HepG2 (cell line): ENCODE data around the gene FUOM. TPM values are rescaled to one million over a fixed set of nuclear protein-coding genes. Genes with fewer than 3 reads are reported as not detected.
A peak's percentile ranks its signal among the peaks of the same experiment; 100 is the strongest.

Experiments used
- ATM ChIP-seq: fragments of 450-650 bp; IDR thresholded peaks from 2 replicates; pipeline ENCODE4 v1.7.1; 2017; ENCODE audit warnings: mild to moderate bottlenecking, borderline replicate concordance
- CBX2 ChIP-seq, 2 experiments: fragments of 200-600 bp in 1 of 2; sonication (generic); formaldehyde crosslinking in 1 of 2; IDR thresholded peaks; 2 replicates each; pipeline versions ENCODE4 v1.7.0 to v1.8.1; 2018 to 2022; ENCODE audit warnings: low read depth in 2 of 2, low read length in 1 of 2, mild to moderate bottlenecking in 1 of 2, missing genetic modification reagents in 1 of 2
- CCAR2 ChIP-seq: fragments of 200-400 bp; formaldehyde crosslinking; optimal IDR thresholded peaks from 2 replicates; pipeline ENCODE3; 2018; ENCODE audit warnings: low read depth, mild to moderate bottlenecking, low read length, moderate library complexity
- MEIS1 ChIP-seq: sonication (generic); formaldehyde crosslinking; IDR thresholded peaks from 2 replicates; pipeline ENCODE4 v1.9.0; 2021; ENCODE audit warnings: mild to moderate bottlenecking, missing genetic modification reagents, moderate library complexity, borderline replicate concordance
- NAIF1 ChIP-seq: sonication (generic); formaldehyde crosslinking; IDR thresholded peaks from 2 replicates; pipeline ENCODE4 v1.5.0; 2020; ENCODE audit warnings: mild to moderate bottlenecking, missing genetic modification reagents, borderline replicate concordance
- NONO ChIP-seq, 2 experiments: fragments of 450-650 bp in 1 of 2; sonication (generic) in 1 of 2; formaldehyde crosslinking in 1 of 2; IDR thresholded peaks in 1 of 2; conservative IDR thresholded peaks in 1 of 2; 2 replicates each; pipeline versions ENCODE4 v1.6.1 to v1.8.0; 2017 to 2022; ENCODE audit warnings: mild to moderate bottlenecking in 1 of 2, missing genetic modification reagents in 1 of 2, moderate library complexity in 1 of 2
- PHF8 ChIP-seq: sonication (generic); formaldehyde crosslinking; IDR thresholded peaks from 2 replicates; pipeline ENCODE4 v1.5.0; 2020; ENCODE audit warnings: missing genetic modification reagents
- RFXANK ChIP-seq: IDR thresholded peaks from 2 replicates; pipeline ENCODE4 v1.6.1; 2016
- SRSF9 ChIP-seq: fragments of 200-400 bp; formaldehyde crosslinking; IDR thresholded peaks from 2 replicates; pipeline ENCODE4 v1.6.1; 2018; ENCODE audit warnings: borderline replicate concordance, mild to moderate bottlenecking, low read depth, low read length; ENCODE audit not compliant: insufficient read depth, poor library complexity, severe bottlenecking
- ZBTB7A ChIP-seq: sonication (generic); formaldehyde crosslinking; IDR thresholded peaks from 2 replicates; pipeline ENCODE4 v1.8.0; 2022; ENCODE audit warnings: mild to moderate bottlenecking, missing genetic modification reagents
- ZNF264 ChIP-seq: sonication (generic); formaldehyde crosslinking; IDR thresholded peaks from 2 replicates; pipeline ENCODE4 v1.4.0; 2020; ENCODE audit warnings: missing genetic modification reagents
- ZNF350 ChIP-seq: sonication (generic); formaldehyde crosslinking; IDR thresholded peaks from 2 replicates; pipeline ENCODE4 v1.4.0; 2020; ENCODE audit warnings: mild to moderate bottlenecking, low read depth, missing genetic modification reagents, borderline replicate concordance
- ZNF556 ChIP-seq: sonication (generic); formaldehyde crosslinking; IDR thresholded peaks from 2 replicates; pipeline ENCODE4 v1.4.0; 2020; ENCODE audit warnings: mild to moderate bottlenecking, missing genetic modification reagents, borderline replicate concordance
- ZNF572 ChIP-seq: sonication (generic); formaldehyde crosslinking; IDR thresholded peaks from 2 replicates; pipeline ENCODE4 v1.5.1; 2020; ENCODE audit warnings: mild to moderate bottlenecking, missing genetic modification reagents
- ZNF670 ChIP-seq: sonication (generic); formaldehyde crosslinking; IDR thresholded peaks from 2 replicates; pipeline ENCODE4 v1.8.0; 2022; ENCODE audit warnings: mild to moderate bottlenecking, missing genetic modification reagents, borderline replicate concordance
- ZNF709 ChIP-seq: sonication (generic); formaldehyde crosslinking; IDR thresholded peaks from 2 replicates; pipeline ENCODE4 v1.5.0; 2020; ENCODE audit warnings: mild to moderate bottlenecking, missing genetic modification reagents
- ZSCAN22 ChIP-seq: sonication (generic); formaldehyde crosslinking; IDR thresholded peaks from 2 replicates; pipeline ENCODE4 v1.4.0; 2020; ENCODE audit warnings: mild to moderate bottlenecking, missing genetic modification reagents
- polyA plus RNA-seq, 8 experiments: library from polyadenylated mRNA; depleted of rRNA in 3 of 8; stranded (reverse) in 7 of 8; unstranded in 1 of 8; fragments of >200 nt; fragmentation: Illumina TruSeq in 4 of 8; extraction: Trizol in 4 of 8; gene quantifications; 2 replicates each; pipeline versions ENCODE4 v1.2.1 to v1.2.3, GENCODE V29; 2011 to 2016; ENCODE audit warnings: low read depth in 4 of 8, missing spikeins in 1 of 8, mixed read lengths in 1 of 8; ENCODE audit not compliant: insufficient read depth in 1 of 8
- total RNA-seq, 5 experiments: library from RNA; depleted of rRNA; stranded (reverse); fragments of >200 nt; fragmentation: Illumina TruSeq; extraction: Trizol; gene quantifications; 2 replicates each; pipeline ENCODE4 v1.2.3, GENCODE V29; 2016; ENCODE audit warnings: low read depth in 1 of 5
- TF ChIP-seq, protein P1 (sequence below): sonication (generic); formaldehyde crosslinking; conservative IDR thresholded peaks from 2 replicates; pipeline ENCODE4 v1.8.0; 2022; ENCODE audit warnings: mild to moderate bottlenecking, moderate library complexity, missing genetic modification reagents
- TF ChIP-seq, protein P2 (sequence below): sonication (generic); formaldehyde crosslinking; IDR thresholded peaks from 2 replicates; pipeline ENCODE4 v1.5.1; 2020; ENCODE audit warnings: mild to moderate bottlenecking, missing genetic modification reagents, borderline replicate concordance
- TF ChIP-seq, protein P3 (sequence below): IDR thresholded peaks from 2 replicates; pipeline ENCODE4 v1.6.1; 2016; ENCODE audit warnings: control low read depth

Gene FUOM
- total and polyA plus RNA-seq, 2 of the 13 experiments (the other 11 are each of a cell fraction or from before 2014, with no cell fraction given) = 27.5 to 60.4 TPM

DNA sequence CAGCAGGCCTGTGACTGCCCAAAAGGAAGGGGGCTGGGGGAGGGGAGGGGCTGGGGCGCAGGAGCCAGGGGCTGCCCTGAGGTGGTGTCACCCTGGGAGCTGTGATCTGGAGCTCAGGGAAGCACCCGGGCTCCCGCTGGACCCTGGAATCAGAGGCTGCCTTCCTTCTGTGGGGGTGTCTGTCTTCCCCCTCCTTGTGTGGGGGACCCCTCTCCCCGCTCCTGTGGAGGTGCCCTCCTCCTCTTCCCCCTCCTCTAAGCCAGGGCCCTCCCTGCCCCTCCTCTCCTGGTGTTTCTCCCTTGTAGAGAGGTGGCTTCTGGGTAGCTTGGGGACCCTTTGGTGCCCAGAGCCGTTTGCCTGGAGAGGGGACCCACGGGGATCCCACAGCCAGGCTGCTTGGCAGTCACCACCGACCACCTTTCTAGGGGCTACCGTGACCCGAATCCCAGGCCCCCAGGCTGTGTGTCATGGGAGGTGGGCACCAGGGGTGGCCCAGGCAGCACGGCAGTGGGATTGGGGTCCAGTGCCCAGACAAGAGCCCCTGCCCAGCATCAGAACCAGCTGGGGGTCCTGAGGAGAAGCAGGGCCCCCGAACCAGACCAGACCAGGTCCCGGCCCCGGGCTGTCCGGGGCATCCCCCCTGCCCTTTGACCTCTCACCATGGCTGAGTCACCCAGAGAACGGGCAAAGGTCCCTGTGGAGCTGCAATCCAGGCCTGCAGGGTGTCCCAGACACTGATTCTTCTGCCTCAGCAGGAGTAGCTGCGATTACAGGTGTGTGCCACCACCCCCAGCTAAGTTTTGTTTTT is 9.9 kb downstream of the FUOM start (continued):
- TF ChIP-seq MEIS1 (CRISPR knock-in tag) (no peak), ZNF556 (CRISPR knock-in tag) (no peak), CBX2 (IDR thresholded peaks at IDR 0.05; ENCODE audit: low read depth, low read length) (no peak), CBX2 (CRISPR knock-in tag; IDR thresholded peaks at IDR 0.05; ENCODE audit: low read depth) (no peak), CCAR2 (no peak), PHF8 (no peak; the same call in 1 of the 2 replicates), ZNF350 (CRISPR knock-in tag) (peak; percentile 58; the same call in 1 of the 2 replicates), ATM (no peak), SRSF9 (no peak), NAIF1 (CRISPR knock-in tag) (peak; percentile 32; the same call in 1 of the 2 replicates), ZNF709 (CRISPR knock-in tag) (peak; percentile 42; the same call in 1 of the 2 replicates), ZNF264 (CRISPR knock-in tag) (no peak), ZSCAN22 (CRISPR knock-in tag) (no peak), ZNF572 (CRISPR knock-in tag) (no peak), NONO (IDR thresholded peaks at IDR 0.05) (no peak), NONO (CRISPR knock-in tag; conservative IDR thresholded peaks at IDR 0.05) (peak; percentile 10; the same call in 1 of the 2 replicates), RFXANK (no peak), ZBTB7A (CRISPR knock-in tag) (peak; percentile 89), ZNF670 (no peak)
- TF ChIP-seq, protein P1, sequence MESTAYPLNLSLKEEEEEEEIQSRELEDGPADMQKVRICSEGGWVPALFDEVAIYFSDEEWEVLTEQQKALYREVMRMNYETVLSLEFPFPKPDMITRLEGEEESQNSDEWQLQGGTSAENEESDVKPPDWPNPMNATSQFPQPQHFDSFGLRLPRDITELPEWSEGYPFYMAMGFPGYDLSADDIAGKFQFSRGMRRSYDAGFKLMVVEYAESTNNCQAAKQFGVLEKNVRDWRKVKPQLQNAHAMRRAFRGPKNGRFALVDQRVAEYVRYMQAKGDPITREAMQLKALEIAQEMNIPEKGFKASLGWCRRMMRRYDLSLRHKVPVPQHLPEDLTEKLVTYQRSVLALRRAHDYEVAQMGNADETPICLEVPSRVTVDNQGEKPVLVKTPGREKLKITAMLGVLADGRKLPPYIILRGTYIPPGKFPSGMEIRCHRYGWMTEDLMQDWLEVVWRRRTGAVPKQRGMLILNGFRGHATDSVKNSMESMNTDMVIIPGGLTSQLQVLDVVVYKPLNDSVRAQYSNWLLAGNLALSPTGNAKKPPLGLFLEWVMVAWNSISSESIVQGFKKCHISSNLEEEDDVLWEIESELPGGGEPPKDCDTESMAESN (CRISPR knock-in tag) = 0 out of 2 replicates have a peak, but pooled peaks have one; percentile 17
- TF ChIP-seq, protein P2, sequence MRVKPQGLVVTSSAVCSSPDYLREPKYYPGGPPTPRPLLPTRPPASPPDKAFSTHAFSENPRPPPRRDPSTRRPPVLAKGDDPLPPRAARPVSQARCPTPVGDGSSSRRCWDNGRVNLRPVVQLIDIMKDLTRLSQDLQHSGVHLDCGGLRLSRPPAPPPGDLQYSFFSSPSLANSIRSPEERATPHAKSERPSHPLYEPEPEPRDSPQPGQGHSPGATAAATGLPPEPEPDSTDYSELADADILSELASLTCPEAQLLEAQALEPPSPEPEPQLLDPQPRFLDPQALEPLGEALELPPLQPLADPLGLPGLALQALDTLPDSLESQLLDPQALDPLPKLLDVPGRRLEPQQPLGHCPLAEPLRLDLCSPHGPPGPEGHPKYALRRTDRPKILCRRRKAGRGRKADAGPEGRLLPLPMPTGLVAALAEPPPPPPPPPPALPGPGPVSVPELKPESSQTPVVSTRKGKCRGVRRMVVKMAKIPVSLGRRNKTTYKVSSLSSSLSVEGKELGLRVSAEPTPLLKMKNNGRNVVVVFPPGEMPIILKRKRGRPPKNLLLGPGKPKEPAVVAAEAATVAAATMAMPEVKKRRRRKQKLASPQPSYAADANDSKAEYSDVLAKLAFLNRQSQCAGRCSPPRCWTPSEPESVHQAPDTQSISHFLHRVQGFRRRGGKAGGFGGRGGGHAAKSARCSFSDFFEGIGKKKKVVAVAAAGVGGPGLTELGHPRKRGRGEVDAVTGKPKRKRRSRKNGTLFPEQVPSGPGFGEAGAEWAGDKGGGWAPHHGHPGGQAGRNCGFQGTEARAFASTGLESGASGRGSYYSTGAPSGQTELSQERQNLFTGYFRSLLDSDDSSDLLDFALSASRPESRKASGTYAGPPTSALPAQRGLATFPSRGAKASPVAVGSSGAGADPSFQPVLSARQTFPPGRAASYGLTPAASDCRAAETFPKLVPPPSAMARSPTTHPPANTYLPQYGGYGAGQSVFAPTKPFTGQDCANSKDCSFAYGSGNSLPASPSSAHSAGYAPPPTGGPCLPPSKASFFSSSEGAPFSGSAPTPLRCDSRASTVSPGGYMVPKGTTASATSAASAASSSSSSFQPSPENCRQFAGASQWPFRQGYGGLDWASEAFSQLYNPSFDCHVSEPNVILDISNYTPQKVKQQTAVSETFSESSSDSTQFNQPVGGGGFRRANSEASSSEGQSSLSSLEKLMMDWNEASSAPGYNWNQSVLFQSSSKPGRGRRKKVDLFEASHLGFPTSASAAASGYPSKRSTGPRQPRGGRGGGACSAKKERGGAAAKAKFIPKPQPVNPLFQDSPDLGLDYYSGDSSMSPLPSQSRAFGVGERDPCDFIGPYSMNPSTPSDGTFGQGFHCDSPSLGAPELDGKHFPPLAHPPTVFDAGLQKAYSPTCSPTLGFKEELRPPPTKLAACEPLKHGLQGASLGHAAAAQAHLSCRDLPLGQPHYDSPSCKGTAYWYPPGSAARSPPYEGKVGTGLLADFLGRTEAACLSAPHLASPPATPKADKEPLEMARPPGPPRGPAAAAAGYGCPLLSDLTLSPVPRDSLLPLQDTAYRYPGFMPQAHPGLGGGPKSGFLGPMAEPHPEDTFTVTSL (CRISPR knock-in tag) = no peak
- TF ChIP-seq, protein P3, sequence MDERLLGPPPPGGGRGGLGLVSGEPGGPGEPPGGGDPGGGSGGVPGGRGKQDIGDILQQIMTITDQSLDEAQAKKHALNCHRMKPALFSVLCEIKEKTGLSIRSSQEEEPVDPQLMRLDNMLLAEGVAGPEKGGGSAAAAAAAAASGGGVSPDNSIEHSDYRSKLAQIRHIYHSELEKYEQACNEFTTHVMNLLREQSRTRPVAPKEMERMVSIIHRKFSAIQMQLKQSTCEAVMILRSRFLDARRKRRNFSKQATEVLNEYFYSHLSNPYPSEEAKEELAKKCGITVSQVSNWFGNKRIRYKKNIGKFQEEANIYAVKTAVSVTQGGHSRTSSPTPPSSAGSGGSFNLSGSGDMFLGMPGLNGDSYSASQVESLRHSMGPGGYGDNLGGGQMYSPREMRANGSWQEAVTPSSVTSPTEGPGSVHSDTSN = no peak
